Hepatocyte (in vitro differentiated cells): ENCODE data around the gene CASP6. TPM values are rescaled to one million over a fixed set of nuclear protein-coding genes. Genes with fewer than 3 reads are reported as not detected.

ENCODE experiments used
- DNase-seq: peaks from one replicate; pipeline ENCODE4 v3.0.0-alpha.2; 2016; ENCODE audit warnings: low spot score
- H2AFZ ChIP-seq: fragments of 200-600 bp; sonication (generic); 2 replicates; pipeline ENCODE4 v1.6.0; 2016; ENCODE audit warnings: antibody characterized with exemption, mild to moderate bottlenecking
- H3K27ac ChIP-seq: fragments of 200-600 bp; sonication (generic); 2 replicates; pipeline ENCODE4 v1.5.1; 2016; ENCODE audit warnings: mild to moderate bottlenecking
- H3K27me3 ChIP-seq: fragments of 200-600 bp; sonication (generic); 2 replicates; pipeline ENCODE4 v1.6.1; 2016
- H3K36me3 ChIP-seq: fragments of 200-600 bp; sonication (generic); replicated peaks from 2 replicates; pipeline ENCODE4 v1.5.1; 2016; ENCODE audit warnings: low read depth; ENCODE audit not compliant: insufficient read depth
- H3K4me1 ChIP-seq: fragments of 200-600 bp; sonication (generic); 2 replicates; pipeline ENCODE4 v1.5.1; 2016; ENCODE audit warnings: mild to moderate bottlenecking, moderate library complexity; ENCODE audit not compliant: insufficient read depth
- H3K4me2 ChIP-seq: fragments of 200-600 bp; sonication (generic); 2 replicates; pipeline ENCODE4 v1.6.0; 2016
- H3K4me3 ChIP-seq: fragments of 200-600 bp; sonication (generic); 2 replicates; pipeline ENCODE4 v1.5.1; 2016; ENCODE audit warnings: mild to moderate bottlenecking
- H3K79me2 ChIP-seq: fragments of 200-600 bp; sonication (generic); 2 replicates; pipeline ENCODE4 v1.6.0; 2017; ENCODE audit warnings: mild to moderate bottlenecking
- H3K9me2 ChIP-seq: fragments of 200-600 bp; sonication (generic); replicated peaks from 2 replicates; pipeline ENCODE4 v1.6.0; 2017; ENCODE audit warnings: mild to moderate bottlenecking; ENCODE audit not compliant: insufficient read depth
- H3K9me3 ChIP-seq: fragments of 200-600 bp; sonication (generic); 2 replicates; pipeline ENCODE4 v1.5.1; 2016; ENCODE audit warnings: low read depth, mild to moderate bottlenecking
- H4K20me1 ChIP-seq: fragments of 200-600 bp; sonication (generic); 2 replicates; pipeline ENCODE4 v1.6.0; 2016; ENCODE audit warnings: mild to moderate bottlenecking; ENCODE audit not compliant: insufficient read depth, poor library complexity, severe bottlenecking
- EZH2 ChIP-seq: fragments of 200-600 bp; sonication (generic); IDR thresholded peaks from 2 replicates; pipeline ENCODE4 v1.6.1; 2016; ENCODE audit warnings: antibody characterized with exemption, mild to moderate bottlenecking, borderline replicate concordance
- EZH2phosphoT487 ChIP-seq: fragments of 200-600 bp; sonication (generic); IDR thresholded peaks from one replicate; pipeline ENCODE4 v1.6.1; 2018; ENCODE audit warnings: antibody characterized with exemption, mild to moderate bottlenecking, low read depth, moderate library complexity; ENCODE audit not compliant: unreplicated experiment, severe bottlenecking
- WGBS: methylation state at CpG from one replicate; pipeline ENCODE4 v1.1.6; 2016; ENCODE audit warnings: low lambda C conversion rate; ENCODE audit errors: missing lambda C conversion rate; 5-methylcytosine and 5-hydroxymethylcytosine counted together
- polyA plus RNA-seq: library from polyadenylated mRNA; unstranded; fragments of >200 nt; fragmentation: Nextera tagmentation; extraction: Ambion mirVana; gene quantifications from 2 replicates; pipeline ENCODE4 v1.2.1, GENCODE V29; 2016
- total RNA-seq: library from RNA; depleted of rRNA; stranded (reverse); fragments of >200 nt; gene quantifications from 2 replicates; pipeline ENCODE4 v1.2.3, GENCODE V29; 2014
- TF ChIP-seq, protein P1 (sequence below): fragments of 200-600 bp; sonication (generic); IDR thresholded peaks from 2 replicates; pipeline ENCODE4 v1.5.1; 2016; ENCODE audit warnings: antibody characterized with exemption, mild to moderate bottlenecking; ENCODE audit not compliant: poor library complexity

The CASP6 gene
- total and polyA plus RNA-seq, 2 experiments from 2014 or later = 78.4 to 83.4 TPM

DNA sequence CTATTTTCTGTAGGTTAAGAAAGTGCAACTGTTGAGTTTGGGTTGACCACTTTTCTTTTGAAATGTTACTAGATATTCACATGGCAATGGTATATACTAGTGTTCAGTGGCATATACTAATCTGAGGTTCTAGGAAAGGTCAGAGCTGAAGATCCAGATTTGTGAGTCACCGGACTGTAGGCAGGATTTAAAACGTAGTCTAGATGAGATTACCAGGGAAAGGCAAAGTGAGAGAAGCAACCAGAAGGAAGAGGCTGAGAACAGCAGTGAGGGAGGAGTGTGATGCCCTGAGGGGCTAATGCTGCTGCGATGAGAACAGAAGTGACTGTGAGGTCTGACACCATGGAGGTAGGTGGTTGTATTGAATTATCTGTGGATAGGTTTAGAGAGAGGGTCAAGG lies 36.3 kb upstream of the CASP6 start:
- Histone ChIP-seq H3K36me3 (no peaks in the 10 kb centered on the region), H3K9me3 (no peaks in the 10 kb centered on the region), H4K20me1 (no peaks in the 10 kb centered on the region), H2AFZ (no peak overlapping the region), H3K79me2 (no peaks in the 10 kb centered on the region), H3K27me3 (no peaks in the 10 kb centered on the region), H3K4me2 (no peak overlapping the region), H3K4me1 (peaks cover 18% of the 10 kb centered on the region), H3K9me2 (no peaks in the 10 kb centered on the region), H3K4me3 (no peak overlapping the region), H3K27ac (no peak overlapping the region)
- 64% methylated on average over 3 of the region's 3 CpGs for WGBS
- no peak for DNase-seq
- no peak for TF ChIP-seq EZH2
- TF ChIP-seq, protein P1, sequence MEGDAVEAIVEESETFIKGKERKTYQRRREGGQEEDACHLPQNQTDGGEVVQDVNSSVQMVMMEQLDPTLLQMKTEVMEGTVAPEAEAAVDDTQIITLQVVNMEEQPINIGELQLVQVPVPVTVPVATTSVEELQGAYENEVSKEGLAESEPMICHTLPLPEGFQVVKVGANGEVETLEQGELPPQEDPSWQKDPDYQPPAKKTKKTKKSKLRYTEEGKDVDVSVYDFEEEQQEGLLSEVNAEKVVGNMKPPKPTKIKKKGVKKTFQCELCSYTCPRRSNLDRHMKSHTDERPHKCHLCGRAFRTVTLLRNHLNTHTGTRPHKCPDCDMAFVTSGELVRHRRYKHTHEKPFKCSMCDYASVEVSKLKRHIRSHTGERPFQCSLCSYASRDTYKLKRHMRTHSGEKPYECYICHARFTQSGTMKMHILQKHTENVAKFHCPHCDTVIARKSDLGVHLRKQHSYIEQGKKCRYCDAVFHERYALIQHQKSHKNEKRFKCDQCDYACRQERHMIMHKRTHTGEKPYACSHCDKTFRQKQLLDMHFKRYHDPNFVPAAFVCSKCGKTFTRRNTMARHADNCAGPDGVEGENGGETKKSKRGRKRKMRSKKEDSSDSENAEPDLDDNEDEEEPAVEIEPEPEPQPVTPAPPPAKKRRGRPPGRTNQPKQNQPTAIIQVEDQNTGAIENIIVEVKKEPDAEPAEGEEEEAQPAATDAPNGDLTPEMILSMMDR = no peak
- TF ChIP-seq EZH2phosphoT487 = no peak

GRCh38 chr4:109738104-109738872 lies 35.0 kb upstream of the CASP6 start:
- H3K36me3 ChIP-seq = no peaks in the 10 kb centered on the region
- H3K4me2 ChIP-seq = no peak overlapping the region
- no peak for DNase-seq
- TF ChIP-seq EZH2 (no peak), EZH2phosphoT487 (no peak)
- TF ChIP-seq, protein P1 = no peak
- H2AFZ ChIP-seq = no peak overlapping the region
- no peaks in the 10 kb centered on the region for H3K9me3 ChIP-seq
- H3K4me3 ChIP-seq = no peak overlapping the region
- H3K79me2 ChIP-seq = no peaks in the 10 kb centered on the region
- no peak overlapping the region for H3K27ac ChIP-seq
- whole genome bisulfite sequencing = 89% methylated on average over 10 of the region's 10 CpGs
- H3K4me1 ChIP-seq = peaks cover 18% of the 10 kb centered on the region
- no peaks in the 10 kb centered on the region for H3K27me3 ChIP-seq
- no peaks in the 10 kb centered on the region for H4K20me1 ChIP-seq
- no peaks in the 10 kb centered on the region for H3K9me2 ChIP-seq

DNA sequence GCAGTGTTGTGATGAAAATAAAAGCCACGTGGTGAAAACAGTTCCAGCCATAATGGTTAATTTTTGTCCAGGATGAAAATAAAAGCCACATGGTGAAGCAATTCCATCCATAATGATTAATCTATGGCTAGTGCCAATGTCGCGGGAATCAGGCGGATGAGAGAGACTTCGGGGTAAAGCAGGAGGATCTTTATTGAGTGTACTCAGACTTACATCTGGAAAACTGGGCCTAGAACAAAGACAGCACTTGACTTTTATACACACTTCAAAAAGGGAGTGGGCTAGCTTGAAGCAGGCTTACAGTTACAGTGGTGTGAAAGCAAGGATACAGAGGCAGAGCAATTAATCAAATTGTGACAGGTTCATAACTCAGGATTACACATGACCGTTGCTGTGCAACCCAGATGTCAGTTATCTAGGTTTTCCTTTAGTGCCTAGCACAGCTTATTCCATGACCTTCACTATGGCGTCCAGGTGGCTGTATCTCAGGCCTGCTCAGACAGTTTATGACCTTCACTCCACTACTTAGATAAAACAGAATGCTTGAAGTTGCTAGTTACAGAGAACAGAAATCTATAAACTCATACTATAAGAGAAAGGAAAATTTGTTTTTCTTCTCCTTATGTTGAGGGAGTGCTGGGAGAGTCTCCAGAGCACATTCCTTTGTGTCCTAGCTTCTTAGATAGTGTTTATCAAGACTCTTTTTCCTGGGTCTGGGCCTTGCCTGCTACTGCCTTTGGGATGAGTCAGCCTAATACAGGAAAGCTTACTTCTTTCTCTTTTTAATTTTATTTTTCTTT lies 32.5 kb upstream of the CASP6 start:
- no peaks in the 10 kb centered on the region for H3K27me3 ChIP-seq
- H3K4me2 ChIP-seq = peak overlapping the region; percentile 28
- WGBS = 30% methylated on average over 7 of the region's 7 CpGs
- H3K27ac ChIP-seq = peak overlapping the region; percentile 92
- H4K20me1 ChIP-seq = no peaks in the 10 kb centered on the region
- no peak overlapping the region for H2AFZ ChIP-seq
- no peaks in the 10 kb centered on the region for H3K36me3 ChIP-seq
- peaks cover 18% of the 10 kb centered on the region for H3K4me1 ChIP-seq
- no peak overlapping the region for H3K4me3 ChIP-seq
- H3K9me3 ChIP-seq = no peaks in the 10 kb centered on the region
- no peak for TF ChIP-seq EZH2phosphoT487
- TF ChIP-seq, protein P1 = no peak
- no peak for TF ChIP-seq EZH2
- DNase-seq = peak; percentile 74
- no peaks in the 10 kb centered on the region for H3K9me2 ChIP-seq
- H3K79me2 ChIP-seq = no peaks in the 10 kb centered on the region
